ENCODE measurements around the gene RAC2.
"Not testable (repeated sequence)": the region's sequence is repeated elsewhere in the genome, so short reads cannot be mapped to it uniquely, and the experiment has no call there.

Gene RAC2

DNA sequence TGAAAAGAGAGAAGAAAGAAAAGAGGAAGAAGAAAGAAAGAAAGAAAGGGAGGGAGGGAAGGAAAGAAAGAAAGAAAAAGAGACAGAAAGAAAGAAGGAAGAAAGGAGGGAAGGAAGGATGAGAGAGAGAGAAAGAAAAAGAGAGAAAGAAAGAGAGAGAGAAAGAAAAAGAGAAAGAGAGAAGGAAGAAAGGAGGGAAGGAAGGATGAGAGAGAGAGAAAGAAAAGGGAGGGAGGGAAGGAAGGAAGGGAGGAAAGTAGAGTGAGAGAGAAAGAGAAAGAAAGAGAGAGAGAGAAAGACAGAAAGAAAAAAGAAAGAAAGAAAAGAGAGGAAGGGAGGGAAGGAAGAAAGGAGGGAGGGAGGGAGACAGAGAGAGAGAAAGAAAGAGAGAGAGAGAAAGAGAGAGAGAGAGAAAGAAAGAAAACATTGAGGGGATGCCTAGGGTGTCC is 11.5 kb upstream of the RAC2 start:
- no peak for DNase-seq (ENCODE audit: low read depth in 2 of 2)

DNA sequence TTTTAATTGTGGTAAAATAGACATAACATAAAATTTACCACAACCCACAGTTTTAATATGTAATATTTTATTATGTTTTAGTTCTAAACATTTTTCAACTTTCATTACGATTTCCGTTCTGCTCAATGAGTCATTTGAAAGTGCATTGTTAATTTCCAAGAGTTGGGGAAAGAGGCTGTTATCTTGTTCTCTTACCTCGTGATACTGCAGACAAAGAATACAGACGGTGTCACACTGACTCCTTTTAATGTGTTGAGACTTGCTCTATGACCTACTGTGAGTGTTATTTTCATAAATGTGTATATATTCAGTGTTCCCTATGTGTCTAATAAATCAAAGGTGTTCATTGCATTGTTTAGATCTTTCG is 10.8 kb upstream of the RAC2 start:
- DNase-seq (ENCODE audit: low read depth in 2 of 2), result no peak

DNA sequence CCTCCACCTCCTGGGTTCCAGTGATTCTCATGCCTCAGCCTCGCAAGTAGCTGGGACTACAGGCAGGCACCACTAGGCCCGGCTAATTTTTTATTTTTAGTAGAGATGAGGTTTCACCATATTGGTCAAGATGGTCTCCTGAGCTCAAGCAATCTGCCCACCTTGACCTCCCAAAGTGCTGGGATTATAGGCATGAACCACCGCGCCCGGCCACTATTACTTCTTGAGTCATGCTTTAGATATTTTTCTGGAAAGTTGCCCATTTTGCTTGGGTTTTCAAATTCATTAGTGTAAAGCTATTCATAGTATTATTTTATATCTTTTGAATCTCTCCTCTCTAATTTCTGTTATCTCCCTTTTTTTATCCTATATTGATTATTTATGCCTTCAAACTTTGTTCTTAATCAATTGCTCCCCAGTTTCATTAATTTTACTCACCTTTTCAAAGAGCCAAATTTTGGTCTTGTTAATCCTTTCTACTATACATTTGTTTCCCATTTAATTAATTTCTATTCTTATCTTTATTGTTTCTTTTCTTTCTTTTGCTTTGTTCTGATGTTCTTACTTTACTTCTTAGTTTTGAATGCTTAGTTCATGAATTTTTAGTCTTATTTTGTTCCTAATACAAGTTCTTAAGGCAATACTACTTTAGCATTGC is 10.3 kb upstream of the RAC2 start:
- no peak for DNase-seq (ENCODE audit: low read depth in 2 of 2)

DNA sequence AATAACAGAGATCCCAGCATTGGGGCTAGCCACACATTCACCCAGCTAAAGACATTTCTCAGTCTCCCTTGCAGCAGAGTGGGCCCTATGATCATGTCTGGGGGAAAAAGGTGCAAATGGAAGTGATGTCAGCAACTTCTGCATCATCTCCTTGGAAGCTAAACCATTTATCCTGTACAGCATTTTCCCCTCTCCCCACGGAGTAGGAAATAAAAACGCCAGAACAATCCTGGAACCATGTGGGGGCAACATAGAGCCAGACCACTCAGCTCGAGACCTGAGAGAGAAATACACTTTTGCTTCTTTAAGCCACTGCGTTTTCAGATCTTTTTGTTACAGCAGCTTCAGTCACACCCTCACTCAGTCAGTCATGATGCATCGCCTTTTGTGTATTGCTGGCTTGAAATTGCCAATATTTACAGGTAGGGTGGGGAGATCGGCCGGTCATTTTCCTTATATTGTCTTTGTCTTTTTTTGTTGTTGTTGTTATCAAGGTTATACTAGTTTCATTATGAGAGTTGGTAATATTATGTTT is 9.1 kb upstream of the RAC2 start:
- DNase-seq (ENCODE audit: low read depth in 2 of 2), result no peak

DNA sequence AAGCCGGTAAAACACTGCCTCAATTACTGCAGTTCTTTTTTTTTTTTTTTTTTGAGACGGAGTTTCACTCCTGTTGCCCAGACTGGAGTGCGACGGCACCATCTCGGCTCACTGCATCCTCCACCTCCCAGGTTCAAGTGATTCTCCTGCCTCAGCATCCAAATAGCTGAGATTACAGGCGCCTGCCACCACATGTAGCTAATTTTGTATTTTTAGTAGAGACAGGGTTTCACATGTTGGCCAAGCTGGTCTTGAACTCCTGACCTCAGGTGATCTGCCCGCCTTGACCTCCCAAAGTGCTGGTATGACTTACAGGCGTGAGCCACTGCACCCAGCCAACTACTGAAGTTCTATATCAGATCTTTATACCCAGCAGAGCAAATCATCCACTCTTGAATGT is 7.8 kb upstream of the RAC2 start:
- DNase-seq (ENCODE audit: low read depth in 2 of 2), result not testable (repeated sequence)

DNA sequence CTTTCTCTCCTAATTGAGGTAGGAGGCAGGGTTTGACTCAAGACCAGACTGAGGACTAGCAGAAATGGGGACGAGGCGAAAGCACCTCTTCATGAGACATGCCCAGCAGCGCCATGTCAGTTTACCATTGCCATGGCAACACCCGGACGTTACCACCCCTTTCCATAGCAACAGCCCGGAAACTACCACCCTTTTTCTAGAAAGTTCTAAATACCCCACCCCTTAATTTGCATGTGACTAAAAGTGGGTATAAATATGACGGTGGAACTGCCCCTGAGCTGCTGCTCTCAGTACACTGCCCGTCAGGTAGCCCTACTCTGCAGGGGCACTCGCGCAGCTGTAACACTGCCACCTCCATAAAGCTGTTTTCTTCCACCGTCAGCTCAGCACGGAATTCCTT is 5.9 kb upstream of the RAC2 start:
- DNase-seq (ENCODE audit: low read depth in 2 of 2), result no peak

DNA sequence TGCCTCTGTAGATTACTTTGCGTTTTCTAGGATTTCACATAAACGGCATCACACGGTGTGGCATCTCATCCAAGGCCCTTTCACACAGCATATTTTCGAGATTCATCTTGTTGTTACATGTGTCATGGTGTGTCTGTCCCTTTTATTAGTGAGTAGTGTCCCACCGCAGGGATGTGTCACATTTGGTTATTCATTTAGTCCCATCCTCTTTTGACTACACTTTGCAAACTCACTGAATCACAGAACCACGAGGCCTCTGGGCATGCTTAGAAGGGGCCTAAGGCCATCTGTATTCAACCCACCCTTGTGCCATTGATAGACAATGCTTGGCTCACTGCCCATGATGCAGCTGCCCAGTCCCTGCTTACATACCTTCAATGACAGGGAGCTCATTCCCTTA is 4.2 kb upstream of the RAC2 start:
- DNase-seq (ENCODE audit: low read depth in 2 of 2), result no peak

DNA sequence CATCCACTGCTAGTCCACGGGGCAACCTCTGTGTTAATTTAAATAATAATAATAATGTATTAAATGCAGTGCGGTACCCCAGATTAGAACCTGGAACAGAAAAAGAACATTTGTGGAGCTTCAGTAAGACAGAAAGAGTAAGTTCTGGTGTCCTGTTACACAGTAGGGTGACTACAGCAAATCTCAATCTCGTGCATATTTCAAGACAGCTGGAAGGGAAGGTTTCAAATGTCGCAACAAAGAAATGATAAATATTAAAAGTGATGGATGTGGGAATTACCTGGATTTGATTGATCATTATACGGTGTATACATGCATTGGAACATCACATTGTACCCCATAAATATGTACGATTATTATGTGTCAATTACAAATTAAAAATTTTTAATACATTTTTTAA is 1.7 kb upstream of the RAC2 start:
- DNase-seq (ENCODE audit: low read depth in 2 of 2), result no peak

DNA sequence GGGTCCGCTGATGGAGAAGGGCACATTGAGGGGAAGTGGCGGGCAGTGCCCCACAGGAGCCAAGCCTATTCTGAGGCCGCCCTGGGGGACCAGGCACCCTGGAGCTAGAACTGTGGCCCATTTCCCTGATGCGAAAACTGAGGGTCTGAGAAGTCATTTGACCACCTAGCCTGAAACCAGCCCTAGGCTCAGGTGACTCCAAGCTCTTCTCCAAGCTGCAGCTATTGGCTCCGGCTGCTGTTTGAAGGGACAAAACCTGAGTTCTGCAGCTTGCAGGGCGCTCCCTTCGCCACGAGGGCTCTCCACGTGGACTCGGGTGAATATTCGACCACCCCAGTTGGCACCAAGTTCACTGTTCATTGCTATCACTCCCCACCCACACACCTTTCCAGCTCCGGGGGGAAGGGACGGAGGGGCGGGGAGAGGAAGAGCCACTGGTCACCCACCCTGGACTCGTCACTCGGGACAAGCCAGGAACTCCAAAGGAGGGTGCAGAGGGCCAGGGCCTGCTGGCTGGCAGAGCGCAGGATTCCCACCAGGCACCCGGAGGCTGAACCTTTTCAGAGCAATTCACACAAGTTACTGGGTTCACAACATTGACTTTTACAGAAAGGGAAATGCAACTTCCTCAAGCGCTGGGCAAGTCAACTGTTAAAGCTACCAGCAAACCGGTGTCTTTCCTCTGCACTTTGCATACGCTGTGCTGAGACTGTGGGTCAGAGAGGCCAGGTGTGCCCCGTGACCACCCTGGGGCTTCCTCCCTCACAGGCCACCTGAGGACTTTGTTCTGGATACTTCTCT is 1.1 kb upstream of the RAC2 start:
- DNase-seq (ENCODE audit: low read depth in 2 of 2), result no peak

DNA sequence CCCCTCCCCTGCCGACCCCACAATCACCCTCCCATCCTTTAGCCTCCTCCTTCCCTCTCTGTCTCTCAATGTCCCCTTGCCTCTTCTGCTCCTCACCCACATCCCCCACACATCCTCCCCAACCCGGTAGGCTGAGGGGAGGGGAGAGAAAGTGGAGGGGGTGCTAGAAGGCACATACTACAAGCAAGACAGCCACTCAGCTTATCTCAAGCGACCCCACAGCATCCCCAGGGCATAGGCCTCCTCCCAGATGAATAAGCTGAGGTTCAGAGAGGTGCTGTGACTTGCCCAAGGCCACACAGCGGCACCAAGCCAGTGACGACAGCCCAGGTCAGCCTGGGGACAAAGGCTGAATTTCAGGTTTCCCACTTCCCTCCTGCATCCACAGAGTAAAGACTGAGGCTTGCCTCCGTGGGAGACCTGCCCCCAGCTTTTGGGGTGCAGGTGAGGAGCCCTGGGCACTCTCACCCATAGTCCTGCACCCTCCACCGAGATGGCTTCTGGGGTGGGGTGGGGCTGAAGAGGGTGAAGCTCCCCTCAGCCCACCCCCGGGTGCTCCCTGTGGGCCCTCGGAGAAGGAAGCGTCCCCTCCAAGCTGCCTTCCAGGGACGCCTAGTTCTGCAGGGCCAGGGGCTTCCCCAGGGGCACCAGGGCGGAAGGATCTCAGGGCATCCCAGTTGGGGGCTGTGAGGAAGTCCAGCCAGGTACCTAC is 511 bp downstream of the RAC2 start:
- no peak for DNase-seq (ENCODE audit: low read depth in 2 of 2)

DNA sequence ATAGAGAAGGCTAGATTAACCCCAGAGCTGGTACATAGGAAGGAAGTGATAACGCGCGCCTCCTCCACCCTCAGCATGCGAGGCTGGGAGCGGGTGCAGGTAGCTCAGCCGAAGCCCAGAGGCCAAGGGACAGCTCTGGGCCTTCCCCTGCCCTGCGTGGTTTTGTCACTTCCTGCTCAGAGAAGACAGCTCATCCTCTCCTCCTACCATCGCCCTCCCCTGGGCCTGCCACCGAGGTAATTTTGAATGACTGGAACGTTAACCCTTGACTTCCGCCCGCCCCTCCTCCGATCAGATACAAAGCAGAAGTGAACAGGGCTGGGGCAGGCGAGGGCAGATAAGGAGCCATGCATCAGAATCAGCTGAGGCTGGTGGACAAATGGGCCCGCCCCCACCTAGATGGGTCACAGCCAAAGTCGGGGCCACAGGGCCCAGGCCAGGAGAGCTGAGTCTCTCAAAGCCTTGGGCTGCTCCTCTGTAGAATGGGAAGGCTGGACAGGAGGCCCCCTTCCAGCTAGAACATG is 1.6 kb downstream of the RAC2 start:
- no peak for DNase-seq (ENCODE audit: low read depth in 2 of 2)

DNA sequence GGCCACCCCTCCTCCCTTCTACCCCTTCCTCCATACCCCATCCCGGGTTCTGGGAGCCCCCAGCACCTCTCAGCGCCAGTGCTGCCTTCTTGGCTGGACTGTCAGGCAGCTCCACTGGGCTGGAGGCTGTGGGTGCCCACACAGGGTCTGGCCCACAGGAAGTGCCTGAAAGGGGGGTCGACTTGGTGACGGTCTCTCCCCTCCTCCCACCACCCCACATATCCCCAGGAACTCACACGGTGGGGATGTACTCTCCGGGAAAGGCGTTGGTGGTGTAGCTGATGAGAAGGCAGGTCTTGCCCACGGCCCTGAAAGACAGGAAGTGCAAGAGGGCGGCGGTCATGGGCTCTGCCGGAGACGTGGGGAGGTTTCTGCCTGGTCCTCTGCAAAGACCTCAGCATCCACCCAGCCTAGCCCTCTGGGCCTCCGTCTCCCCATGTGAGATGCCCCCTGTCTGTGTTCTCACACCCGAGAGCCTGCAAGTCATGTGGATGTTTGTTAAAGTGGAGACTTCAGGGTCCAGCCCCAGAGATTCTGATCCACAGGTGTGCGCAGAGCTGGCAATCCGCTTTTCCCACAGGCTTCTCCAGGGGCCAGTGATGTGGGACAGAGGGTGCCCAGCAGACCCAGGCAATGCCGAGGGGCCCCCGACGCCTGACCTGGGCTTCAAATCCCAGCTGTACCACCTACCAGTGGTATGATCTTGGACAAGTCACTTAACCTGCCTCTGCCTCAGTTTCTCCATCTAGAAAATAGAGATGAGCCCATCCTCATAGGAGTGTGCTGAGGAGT is 2.5 kb downstream of the RAC2 start:
- DNase-seq (ENCODE audit: low read depth in 2 of 2), result no peak

DNA sequence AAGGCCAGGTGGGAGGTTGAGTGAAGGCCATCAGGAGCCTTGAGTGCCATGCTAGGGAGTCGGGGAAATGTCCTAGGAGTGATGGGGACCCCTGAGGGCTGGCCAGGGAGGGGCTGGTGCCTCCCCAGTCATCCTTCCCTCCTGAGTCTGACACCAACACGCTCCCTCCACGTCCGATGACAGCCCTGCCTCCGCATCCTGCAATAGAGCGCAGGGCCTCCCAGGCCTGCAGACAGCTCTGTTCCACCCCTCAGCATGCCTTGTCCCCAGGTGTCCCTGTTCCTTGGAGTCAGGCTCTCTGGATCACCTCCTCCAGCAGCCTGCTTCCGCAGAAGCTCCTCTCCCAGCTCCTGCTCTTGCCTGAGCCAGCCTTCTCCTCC is 3.1 kb downstream of the RAC2 start:
- DNase-seq (ENCODE audit: low read depth in 2 of 2), result no peak

DNA sequence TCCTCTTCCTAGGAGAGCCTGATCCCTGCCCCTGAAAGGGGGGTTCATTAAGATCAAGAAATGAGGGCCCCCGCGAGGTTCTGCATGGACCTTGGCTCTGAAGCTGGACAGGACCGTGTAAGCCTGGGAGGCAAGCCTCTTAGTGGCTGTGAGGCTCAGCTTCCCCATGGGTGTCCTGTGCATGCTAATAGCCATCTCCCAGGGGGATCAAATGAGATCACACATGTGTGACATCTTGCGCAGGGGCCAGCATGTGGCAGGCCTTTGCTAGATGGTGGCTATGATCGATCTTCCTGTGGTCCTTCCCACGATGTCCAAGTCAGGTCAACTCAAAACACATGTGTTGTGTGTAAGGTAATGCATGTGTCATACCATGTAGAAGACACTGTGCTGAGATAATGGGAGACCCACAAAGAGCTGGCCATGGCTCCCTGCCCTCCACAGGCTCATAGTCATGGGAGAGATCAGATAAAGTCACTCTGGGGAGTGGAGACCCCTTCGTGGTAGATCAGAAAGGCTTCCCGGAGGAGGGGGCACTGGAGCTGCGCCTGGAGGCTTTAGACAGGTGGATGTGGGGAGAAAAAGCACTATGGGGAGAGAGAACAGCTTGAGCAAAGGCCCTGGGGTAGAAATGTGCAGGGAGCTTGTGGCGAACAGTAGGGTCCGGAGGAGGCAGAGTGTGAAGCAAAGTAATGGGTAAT is 3.7 kb downstream of the RAC2 start:
- no peak for DNase-seq (ENCODE audit: low read depth in 2 of 2)

DNA sequence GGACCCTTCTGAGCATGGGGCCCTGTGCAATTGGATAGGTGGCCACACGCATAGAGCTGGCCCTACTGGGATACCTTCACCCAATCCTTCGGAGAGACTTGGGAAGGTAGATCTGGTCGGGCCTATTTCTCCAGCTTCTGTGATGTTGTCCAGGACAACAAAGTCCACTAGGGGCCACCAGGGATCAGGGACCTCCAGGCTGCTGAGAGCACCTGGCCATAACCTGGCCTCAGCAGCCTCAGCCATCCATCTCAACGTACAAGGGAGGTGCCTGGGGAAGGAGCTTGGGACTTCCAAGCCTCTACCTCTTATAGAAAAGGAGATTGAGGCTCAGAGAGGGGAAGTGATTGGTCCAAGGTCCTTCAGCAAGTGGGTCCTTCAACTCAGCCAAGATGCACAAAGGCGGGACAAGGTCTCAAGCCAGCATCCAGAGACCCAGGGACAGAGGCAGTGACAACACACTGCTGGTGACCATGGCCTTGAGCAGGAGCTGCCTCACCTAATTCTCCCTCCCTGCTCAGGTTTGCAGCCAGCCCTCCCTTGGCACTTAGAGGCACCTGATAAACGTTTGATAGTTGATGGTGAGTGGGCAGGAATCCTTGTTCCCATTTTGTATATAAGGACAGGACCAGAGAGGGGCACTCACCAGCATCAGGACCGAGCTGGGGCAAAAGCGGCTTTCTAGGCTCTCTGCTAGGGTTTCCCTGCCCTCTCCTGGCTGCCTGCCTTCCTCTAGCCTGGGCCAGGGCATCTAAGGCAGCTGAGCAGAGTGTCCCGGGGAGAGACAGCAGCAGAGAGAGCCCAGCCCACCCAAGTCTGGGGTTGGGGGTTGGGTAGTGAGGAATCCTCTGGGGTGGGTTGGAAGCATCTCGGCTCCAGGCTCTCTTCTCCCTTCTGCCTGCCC is 4.5 kb downstream of the RAC2 start:
- no peak for DNase-seq (ENCODE audit: low read depth in 2 of 2)

DNA sequence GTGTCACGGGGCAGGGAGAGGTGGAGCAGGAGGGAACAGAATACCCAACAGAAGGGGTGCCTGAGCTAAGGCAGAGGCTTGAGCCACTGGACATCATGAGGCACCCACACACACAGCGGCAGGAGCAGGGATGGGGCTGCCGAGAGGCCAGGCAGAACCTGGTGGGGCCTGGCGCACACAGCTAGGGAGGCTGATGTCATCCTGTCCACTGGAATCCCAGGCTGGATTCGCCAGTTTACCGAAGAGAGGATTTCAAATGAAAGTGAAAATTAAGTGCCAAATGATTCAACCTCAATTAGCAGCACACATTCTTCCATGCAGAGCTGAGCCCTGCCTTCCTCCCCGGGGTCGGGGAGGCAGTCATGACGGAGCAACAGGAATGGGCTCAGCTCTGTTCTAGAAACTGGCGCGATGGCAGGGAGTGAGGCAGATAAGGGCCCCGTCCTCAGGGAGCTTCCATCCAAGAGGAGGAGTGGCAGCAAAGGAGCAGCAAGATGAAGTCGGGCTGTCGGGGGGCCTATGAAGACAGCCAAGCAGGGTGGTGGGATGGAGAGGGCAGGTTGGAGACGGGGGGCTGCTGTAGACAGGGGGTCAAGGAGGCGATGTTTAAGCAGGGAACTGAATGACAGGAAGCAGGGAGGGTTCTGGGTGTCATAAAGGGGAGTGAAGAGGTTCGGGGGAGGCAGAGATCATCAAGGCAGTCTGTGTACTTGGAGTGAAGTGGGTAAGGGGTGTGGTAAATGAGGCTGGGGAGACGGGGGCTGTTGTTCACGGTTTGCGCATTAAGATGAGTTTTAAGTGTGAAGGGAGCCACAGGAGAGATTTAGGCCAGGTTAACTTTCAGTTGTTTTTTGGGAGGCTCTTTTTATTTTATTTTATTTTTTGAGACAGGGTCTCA is 6.4 kb downstream of the RAC2 start:
- no peak for DNase-seq (ENCODE audit: low read depth in 2 of 2)

DNA sequence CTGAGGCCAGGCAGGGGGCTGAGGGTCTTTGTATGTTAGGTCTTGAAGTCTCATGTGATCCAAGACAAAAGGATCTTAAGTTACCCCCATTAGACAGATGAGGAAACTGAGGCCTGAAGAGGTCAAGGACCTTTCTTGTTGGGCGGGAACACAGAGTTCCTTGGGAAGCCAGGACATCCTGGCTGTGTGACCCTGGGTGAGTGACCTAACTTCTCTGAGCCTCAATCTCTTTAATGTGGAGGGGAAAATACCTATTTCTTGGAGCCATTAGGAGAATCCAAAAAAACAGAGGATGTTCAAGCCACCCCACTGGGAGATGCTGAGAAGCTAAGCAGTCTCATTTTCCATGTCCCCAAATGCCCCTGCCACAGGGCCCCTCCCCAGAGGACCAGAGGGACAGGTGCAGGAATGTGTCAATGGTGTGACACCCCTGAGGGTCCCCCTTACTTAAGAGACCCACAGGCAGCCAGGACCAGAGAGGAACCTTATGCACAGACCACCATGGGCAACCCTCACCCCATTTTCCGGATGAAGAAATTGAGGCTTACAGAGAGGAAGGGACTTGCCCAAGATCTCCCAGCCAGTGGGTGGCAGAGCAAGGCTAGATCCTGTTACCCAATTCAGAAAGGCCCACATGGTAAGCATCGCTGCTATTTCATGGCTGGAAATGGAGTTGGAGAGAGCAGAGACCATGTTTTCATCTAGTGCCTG is 8.0 kb downstream of the RAC2 start:
- DNase-seq (ENCODE audit: low read depth in 2 of 2), result no peak

Measured in fibroblast of skin of left biceps (primary cell).